ENCODE results near the gene ST6GAL2.

Gene ST6GAL2

DNA sequence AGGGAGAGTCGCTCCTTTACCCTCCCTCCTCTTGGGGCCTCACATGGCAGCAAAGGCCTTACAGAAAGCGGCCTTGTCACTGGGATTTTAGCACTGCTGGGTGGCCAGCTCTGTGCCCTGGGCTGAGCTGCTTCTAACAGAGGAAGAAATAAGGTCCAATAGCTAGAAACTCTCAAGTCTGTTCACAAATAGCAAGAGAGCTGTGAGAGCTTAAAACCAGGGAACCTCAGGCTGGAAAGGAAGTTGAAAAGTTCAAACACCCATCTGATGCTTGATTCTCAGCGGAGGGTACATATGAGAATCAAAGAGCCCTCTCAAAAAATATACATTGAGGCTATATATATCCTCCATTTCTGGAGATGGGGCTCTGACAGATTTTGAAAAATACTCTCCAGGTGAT is 54.7 kb downstream of the ST6GAL2 start:
- no peak for DNase-seq (ENCODE audit: low read depth)
- no peak overlapping the region for H3K4me3 ChIP-seq (ENCODE audit: low read length)
- TF ChIP-seq, protein P1, sequence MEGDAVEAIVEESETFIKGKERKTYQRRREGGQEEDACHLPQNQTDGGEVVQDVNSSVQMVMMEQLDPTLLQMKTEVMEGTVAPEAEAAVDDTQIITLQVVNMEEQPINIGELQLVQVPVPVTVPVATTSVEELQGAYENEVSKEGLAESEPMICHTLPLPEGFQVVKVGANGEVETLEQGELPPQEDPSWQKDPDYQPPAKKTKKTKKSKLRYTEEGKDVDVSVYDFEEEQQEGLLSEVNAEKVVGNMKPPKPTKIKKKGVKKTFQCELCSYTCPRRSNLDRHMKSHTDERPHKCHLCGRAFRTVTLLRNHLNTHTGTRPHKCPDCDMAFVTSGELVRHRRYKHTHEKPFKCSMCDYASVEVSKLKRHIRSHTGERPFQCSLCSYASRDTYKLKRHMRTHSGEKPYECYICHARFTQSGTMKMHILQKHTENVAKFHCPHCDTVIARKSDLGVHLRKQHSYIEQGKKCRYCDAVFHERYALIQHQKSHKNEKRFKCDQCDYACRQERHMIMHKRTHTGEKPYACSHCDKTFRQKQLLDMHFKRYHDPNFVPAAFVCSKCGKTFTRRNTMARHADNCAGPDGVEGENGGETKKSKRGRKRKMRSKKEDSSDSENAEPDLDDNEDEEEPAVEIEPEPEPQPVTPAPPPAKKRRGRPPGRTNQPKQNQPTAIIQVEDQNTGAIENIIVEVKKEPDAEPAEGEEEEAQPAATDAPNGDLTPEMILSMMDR (conservative IDR thresholded peaks at IDR 0.05; ENCODE audit: low read depth, low read length), result no peak

DNA sequence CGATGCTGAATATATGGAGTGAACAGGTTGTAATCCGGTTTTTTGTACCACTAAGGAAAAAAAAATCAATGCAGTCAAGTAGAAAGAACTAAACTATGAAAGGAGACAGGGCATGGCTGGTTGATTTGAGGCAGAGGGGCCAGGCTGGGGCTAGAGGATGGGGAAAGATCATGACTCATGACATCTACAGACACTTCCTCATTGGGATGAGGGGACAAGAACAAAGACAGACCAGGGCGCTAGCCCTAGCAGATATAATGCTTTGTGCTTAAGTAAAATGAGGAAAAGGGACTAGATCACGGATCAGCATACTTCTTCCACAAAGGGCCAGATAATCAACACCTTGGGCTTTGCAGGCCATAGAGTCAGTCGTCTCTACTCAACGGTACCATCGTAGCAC is 55.8 kb downstream of the ST6GAL2 start:
- TF ChIP-seq, protein P1 (conservative IDR thresholded peaks at IDR 0.05; ENCODE audit: low read depth, low read length), result no peak
- no peak for DNase-seq (ENCODE audit: low read depth)
- H3K4me3 ChIP-seq (ENCODE audit: low read length), result no peak overlapping the region

DNA sequence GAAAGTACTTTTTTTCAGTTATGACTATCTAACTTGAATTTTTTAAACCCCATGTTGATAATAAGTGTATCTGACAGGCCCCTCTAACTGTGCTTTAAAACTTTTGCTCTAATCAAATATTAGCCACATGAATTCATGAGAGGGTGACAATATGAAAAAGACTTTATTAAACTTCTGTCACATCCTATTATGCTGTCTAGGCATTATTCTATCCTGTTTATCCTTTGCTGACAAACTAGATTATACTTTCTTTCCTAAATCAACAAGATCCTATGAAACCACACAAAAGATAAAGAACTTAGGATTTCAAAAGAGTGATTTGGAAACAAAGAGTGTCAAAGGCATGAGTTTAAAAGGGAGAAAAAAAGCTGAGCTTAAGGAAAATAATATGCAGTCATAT is 57.8 kb downstream of the ST6GAL2 start:
- TF ChIP-seq, protein P1 (conservative IDR thresholded peaks at IDR 0.05; ENCODE audit: low read depth, low read length), result no peak
- H3K4me3 ChIP-seq (ENCODE audit: low read length), result no peak overlapping the region
- no peak for DNase-seq (ENCODE audit: low read depth)

DNA sequence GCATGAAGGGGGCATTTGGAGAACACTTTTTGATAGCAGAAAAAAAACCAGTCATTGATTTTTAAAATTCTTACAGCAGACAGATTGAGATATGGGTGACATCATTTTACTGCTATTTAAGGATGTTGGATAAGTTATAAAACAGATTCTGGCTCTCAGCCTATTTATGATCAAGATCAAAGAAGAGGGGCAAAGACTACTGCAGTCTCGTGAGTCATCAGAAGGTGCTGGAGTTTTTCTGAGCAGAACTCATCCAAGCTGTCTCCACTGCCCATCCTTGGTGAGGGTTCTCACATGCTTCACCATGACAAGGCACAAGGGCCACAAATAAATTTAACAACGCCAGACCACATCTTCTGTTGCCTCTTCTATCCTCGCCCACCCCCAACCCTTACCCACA is 58.8 kb downstream of the ST6GAL2 start:
- DNase-seq (ENCODE audit: low read depth), result no peak
- H3K4me3 ChIP-seq (ENCODE audit: low read length), result no peak overlapping the region
- TF ChIP-seq, protein P1 (conservative IDR thresholded peaks at IDR 0.05; ENCODE audit: low read depth, low read length), result no peak

DNA sequence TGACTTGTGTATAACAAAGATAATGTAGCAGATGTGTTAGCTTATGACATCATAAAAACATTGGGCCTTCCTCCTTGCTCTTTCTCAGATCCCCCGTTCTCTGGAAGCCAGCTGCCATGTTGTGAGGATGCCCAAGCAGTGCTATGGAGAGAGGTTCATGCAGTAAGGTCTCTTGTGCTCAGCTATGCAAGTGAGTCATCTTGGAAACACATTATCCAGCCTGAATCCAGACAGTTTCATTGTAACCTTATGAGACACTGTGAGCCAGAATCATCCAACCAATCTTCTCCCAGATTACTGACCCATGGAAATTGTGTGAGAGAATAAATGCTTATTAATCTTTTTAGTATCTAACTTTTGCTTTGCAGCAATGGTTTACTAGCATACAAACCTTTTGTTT is 60.8 kb downstream of the ST6GAL2 start:
- H3K4me3 ChIP-seq (ENCODE audit: low read length), result no peak overlapping the region
- DNase-seq (ENCODE audit: low read depth), result no peak
- TF ChIP-seq, protein P1 (conservative IDR thresholded peaks at IDR 0.05; ENCODE audit: low read depth, low read length), result no peak

DNA sequence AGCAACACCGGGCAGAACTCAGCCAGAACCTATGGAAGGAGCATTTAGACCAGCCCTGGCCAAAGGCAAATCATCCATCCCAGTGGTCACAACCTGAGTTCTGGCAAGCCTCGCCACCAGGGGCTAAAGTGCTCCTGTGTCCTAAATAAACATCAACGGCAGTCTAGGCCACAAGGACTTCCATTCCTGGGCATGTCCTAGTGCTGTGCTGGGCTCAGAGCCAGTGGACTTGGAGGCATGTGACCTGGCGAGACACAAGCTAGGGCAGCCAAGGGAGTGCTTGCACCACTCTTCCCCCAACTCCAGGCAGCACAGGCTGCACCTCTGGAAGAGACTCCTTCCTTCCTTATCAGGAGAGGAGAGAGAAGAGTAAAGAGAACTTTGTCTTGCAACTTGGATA is 69.0 kb downstream of the ST6GAL2 start:
- DNase-seq (ENCODE audit: low read depth), result no peak
- TF ChIP-seq, protein P1 (conservative IDR thresholded peaks at IDR 0.05; ENCODE audit: low read depth, low read length), result no peak
- no peak overlapping the region for H3K4me3 ChIP-seq (ENCODE audit: low read length)

DNA sequence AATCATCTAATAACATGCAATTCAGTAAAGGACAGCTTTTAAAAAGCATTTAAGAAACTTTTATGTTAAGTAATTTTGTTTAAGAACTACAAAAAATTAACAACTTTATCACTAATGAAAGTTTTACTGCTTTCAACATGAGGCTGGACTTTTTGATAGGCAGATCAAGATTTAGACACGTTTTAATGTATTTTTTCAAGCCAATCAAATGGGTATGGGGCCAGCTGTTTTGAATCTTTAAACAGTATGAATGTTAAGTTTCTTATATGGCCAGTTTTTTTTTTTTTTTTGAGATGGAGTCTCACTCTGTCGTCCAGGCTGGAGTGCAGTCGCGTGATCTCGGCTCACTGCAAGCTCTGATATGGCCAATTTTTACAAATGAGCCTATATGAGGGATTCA is 73.1 kb downstream of the ST6GAL2 start:
- TF ChIP-seq, protein P1 (conservative IDR thresholded peaks at IDR 0.05; ENCODE audit: low read depth, low read length), result no peak
- H3K4me3 ChIP-seq (ENCODE audit: low read length), result no peak overlapping the region
- DNase-seq (ENCODE audit: low read depth), result no peak
